Stimulated activated naive CD8-positive, alpha-beta T cell treated with anti-CD3 and anti-CD28 coated beads, Interleukin-15, Interleukin-2, amounts not matched to agents 100 ng/mL and 50 ng/mL, for 24 hours (primary cell): ENCODE measurements around the gene LCN1.

ENCODE experiments used
- H3K27ac Mint-ChIP-seq: one replicate; pipeline ENCODE4 v1.8.0; 2021; ENCODE audit warnings: mild to moderate bottlenecking, mixed read lengths
- H3K27me3 Mint-ChIP-seq: one replicate; pipeline ENCODE4 v1.8.0; 2021; ENCODE audit warnings: mixed read lengths
- H3K36me3 Mint-ChIP-seq: one replicate; pipeline ENCODE4 v1.8.0; 2021; ENCODE audit warnings: low read depth, mixed read lengths
- H3K4me1 Mint-ChIP-seq: one replicate; pipeline ENCODE4 v1.8.0; 2021; ENCODE audit warnings: low read depth, mixed read lengths
- H3K4me3 Mint-ChIP-seq: one replicate; pipeline ENCODE4 v1.8.0; 2021; ENCODE audit warnings: mild to moderate bottlenecking, mixed read lengths
- H3K9me3 Mint-ChIP-seq: one replicate; pipeline ENCODE4 v1.8.0; 2021; ENCODE audit warnings: mixed read lengths

LCN1 gene

GRCh38 chr9:135499326-135500070, 21.7 kb upstream of the LCN1 start:
- Mint-ChIP-seq H3K9me3 (no peaks in the 10 kb centered on the region), H3K27me3 (no peaks in the 10 kb centered on the region), H3K27ac (no peak overlapping the region), H3K4me1 (peaks cover 18% of the 10 kb centered on the region), H3K4me3 (peak overlapping the region; percentile 66), H3K36me3 (peaks cover 16% of the 10 kb centered on the region)

GRCh38 chr9:135500071-135500524, 21.1 kb upstream of the LCN1 start:
- H3K27me3 Mint-ChIP-seq = no peaks in the 10 kb centered on the region
- H3K4me1 Mint-ChIP-seq = peaks cover 18% of the 10 kb centered on the region
- H3K4me3 Mint-ChIP-seq = peak overlapping the region; percentile 88
- no peak overlapping the region for H3K27ac Mint-ChIP-seq
- H3K9me3 Mint-ChIP-seq = no peaks in the 10 kb centered on the region
- peaks cover 22% of the 10 kb centered on the region for H3K36me3 Mint-ChIP-seq

DNA sequence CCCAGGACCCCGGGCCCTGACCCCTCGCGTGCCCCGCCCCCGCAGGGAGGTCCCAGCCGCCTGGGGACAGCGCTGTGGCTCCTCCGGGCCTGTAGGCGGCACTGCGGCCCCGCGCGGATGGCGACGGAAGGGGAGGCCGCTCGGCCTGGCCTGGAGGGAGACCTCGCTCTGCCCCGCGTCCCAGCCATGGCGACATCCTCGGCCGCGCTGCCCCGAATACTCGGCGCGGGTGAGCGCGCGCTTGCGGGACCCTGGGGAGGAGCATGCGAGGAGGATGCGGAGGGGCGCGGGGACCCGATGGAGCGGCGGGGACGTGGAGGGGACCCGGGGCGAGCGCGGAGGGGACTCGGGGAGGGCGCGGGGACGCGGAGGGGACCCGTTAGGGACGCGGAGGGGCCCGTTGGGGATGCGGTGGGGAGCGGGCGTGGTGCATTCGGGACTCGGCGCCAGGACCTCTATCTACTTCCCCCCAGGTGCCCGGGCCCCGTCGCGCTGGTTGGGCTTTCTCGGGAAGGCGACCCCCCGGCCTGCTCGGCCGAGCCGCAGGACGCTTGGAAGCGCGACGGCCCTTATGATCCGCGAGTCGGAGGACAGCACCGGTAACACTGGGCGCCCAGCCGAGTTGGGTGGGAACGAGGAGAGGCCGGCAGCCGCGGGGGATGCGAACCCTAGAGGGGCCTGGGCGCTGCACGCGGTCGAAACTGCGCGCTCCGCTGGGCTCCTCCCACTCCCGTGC, 20.5 kb upstream of the LCN1 start, which contains the start of gene MRPS2:
MRPS2 (plus strand) TSS at position 158 of the 736 bp plus-strand sequence; CDS start at position 187, 29 bp downstream.
- Mint-ChIP-seq H3K36me3 (peaks cover 25% of the 10 kb centered on the region), H3K4me1 (peaks cover 18% of the 10 kb centered on the region), H3K9me3 (no peaks in the 10 kb centered on the region), H3K4me3 (peak within 1 kb of the TSS; percentile 88), H3K27me3 (no peaks in the 10 kb centered on the region), H3K27ac (peak within 1 kb of the TSS; percentile 90)

- Mint-ChIP-seq H3K4me1 (peaks cover 18% of the 10 kb centered on the region), H3K36me3 (peaks cover 25% of the 10 kb centered on the region), H3K27me3 (no peaks in the 10 kb centered on the region), H3K9me3 (no peaks in the 10 kb centered on the region), H3K27ac (peak overlapping the region; percentile 72), H3K4me3 (peak overlapping the region; percentile 88)
These were observed 19.7 kb upstream of the LCN1 start for GRCh38 chr9:135501261-135502167.

GRCh38 chr9:135502168-135502872, 18.9 kb upstream of the LCN1 start:
- H3K4me1 Mint-ChIP-seq = peaks cover 18% of the 10 kb centered on the region
- H3K36me3 Mint-ChIP-seq = peaks cover 25% of the 10 kb centered on the region
- peak overlapping the region; percentile 21 for H3K27ac Mint-ChIP-seq
- peak overlapping the region; percentile 88 for H3K4me3 Mint-ChIP-seq
- no peaks in the 10 kb centered on the region for H3K27me3 Mint-ChIP-seq
- H3K9me3 Mint-ChIP-seq = no peaks in the 10 kb centered on the region

GRCh38 chr9:135502873-135503321, 18.3 kb upstream of the LCN1 start:
- Mint-ChIP-seq H3K9me3 (no peaks in the 10 kb centered on the region), H3K4me1 (peaks cover 18% of the 10 kb centered on the region), H3K4me3 (peak overlapping the region; percentile 43), H3K36me3 (peaks cover 25% of the 10 kb centered on the region), H3K27ac (peak overlapping the region; percentile 21), H3K27me3 (no peaks in the 10 kb centered on the region)

GRCh38 chr9:135503371-135504261, 17.6 kb upstream of the LCN1 start:
- H3K36me3 Mint-ChIP-seq = peaks cover 25% of the 10 kb centered on the region
- H3K9me3 Mint-ChIP-seq = no peaks in the 10 kb centered on the region
- H3K4me1 Mint-ChIP-seq = peaks cover 18% of the 10 kb centered on the region
- peak overlapping the region; percentile 39 for H3K4me3 Mint-ChIP-seq
- H3K27me3 Mint-ChIP-seq = no peaks in the 10 kb centered on the region
- no peak overlapping the region for H3K27ac Mint-ChIP-seq

DNA sequence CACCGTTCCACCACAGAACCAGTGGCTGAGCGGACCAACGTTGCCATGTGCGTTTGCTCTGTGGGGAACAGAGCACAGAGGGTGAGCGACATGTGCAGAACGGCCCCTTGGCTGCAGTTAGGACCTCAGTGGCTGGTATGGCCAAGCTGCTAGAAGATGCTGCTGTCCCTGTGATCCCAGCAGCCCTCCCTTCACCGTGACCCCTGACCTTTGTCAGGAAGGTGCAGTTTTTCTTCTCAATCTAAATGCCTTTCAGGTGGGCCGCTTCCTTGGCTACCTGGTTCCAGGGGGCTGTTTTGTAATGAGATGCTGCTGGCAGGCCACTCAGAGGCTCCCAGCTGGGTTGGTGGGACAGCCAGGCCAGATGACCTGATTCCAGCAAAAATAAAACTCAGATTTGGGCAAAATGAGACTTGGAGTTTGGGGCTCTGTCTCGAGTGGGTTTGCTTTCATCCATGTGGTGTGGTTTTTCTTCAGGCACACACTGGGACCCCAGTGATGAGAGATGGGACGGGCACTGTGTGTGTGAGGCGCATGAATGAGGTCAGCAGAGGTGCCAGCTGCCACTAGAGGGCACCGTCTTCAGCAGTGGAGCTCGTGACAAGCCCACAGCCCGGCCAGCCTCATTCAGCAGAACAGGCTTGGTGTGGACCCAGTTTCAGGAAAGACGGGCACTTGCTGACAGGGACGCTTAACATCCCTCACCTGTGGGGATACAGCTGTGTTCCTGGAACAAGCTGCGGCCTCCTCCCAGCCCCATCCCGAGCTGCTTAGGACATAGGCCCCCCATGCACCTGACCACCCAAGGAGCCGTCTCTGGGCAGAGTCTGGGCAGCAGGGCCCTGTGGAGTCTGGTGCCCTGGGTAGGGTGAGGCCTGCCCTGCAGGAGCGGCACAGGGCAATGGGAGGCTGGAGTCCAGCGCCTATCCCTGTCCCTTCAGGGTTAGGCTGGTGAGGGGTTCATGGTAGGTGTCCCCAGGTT, 16.7 kb upstream of the LCN1 start:
- H3K27ac Mint-ChIP-seq = no peak overlapping the region
- peaks cover 14% of the 10 kb centered on the region for H3K4me1 Mint-ChIP-seq
- H3K4me3 Mint-ChIP-seq = no peak overlapping the region
- peaks cover 9% of the 10 kb centered on the region for H3K9me3 Mint-ChIP-seq
- H3K36me3 Mint-ChIP-seq = peaks cover 25% of the 10 kb centered on the region
- H3K27me3 Mint-ChIP-seq = no peaks in the 10 kb centered on the region

GRCh38 chr9:135505406-135506187, 15.6 kb upstream of the LCN1 start:
- no peak overlapping the region for H3K4me3 Mint-ChIP-seq
- no peak overlapping the region for H3K27ac Mint-ChIP-seq
- H3K36me3 Mint-ChIP-seq = peaks cover 25% of the 10 kb centered on the region
- peaks cover 14% of the 10 kb centered on the region for H3K4me1 Mint-ChIP-seq
- peaks cover 10% of the 10 kb centered on the region for H3K9me3 Mint-ChIP-seq
- H3K27me3 Mint-ChIP-seq = no peaks in the 10 kb centered on the region

DNA sequence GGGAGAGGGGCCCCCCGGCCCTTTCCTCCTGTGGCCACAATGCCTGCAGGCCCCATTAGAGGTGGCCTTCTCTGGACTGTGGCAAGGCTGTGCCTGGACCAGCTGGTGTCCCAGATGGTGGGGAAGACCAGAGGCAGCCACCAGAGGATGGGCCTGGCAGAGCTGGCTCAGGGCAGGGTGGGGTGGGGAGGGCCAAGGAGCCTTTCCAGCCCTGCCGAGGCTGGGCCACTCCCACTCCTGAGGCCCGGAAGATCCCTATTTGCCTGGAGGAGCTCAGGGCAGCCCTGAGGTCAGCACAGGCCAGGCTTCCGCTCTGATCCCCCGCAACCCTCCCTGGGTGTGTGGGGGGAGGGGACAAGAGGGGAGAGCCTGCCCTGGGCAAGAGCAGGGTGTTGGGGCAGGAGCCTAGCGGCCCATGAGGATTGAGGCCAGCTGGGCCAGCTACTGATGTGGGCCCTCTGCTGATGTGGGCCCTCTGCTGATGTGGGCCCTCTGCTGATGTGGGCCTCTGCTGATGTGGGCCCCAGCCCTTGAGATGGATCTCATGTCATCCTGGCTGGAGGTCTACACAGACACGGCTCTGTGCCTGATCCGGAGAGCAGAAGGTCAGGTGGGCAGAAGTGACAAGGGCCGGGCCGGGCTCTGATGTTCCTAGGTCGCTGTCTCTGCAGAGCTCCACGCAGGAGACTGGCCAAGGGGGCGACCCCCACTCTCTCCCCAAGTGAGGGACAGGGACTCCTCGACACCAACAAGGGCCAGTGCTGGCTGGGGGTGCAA, 14.7 kb upstream of the LCN1 start:
- Mint-ChIP-seq H3K36me3 (peaks cover 24% of the 10 kb centered on the region), H3K27me3 (no peaks in the 10 kb centered on the region), H3K4me1 (peaks cover 21% of the 10 kb centered on the region), H3K4me3 (no peak overlapping the region), H3K9me3 (peaks cover 10% of the 10 kb centered on the region), H3K27ac (no peak overlapping the region)
